ENCODE results near the gene RPGRIP1L.

DNA sequence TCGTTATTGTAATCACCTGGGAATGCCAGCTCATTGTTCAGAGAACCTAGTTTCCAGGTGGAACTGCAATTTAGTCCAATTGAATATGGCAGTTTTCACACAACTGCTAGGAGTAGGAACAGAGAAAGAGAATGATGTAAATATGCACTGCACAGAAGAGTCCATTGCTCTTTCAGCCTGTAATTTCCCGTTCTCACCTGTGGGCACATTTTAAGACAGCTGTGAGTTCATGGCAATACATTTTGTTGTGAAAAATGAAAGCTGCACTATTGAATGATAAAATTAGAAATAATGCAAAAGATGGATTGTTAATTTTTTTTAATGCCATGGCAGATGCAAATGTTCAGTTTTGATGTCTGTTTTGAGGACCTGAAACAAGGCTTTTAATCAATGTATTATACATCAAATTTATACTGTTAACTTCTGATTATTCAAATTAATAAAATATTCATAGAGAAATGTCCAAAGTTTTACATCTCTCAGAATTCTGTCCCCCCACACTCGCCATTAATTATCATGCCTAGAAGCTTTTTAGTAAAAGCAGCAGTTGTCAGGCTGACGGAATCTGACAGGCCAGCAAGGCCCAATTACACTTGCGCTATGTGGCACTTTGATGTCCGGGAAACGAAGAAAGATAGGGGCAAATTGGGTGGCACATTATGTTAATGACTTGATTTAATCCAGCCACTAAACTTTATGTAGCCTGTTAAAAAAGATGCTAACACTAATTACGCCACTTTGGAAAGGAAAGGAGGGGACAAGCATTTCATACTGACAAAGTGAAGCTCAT, 72.2 kb downstream of the RPGRIP1L start:
- TF ChIP-seq CTCF (conservative IDR thresholded peaks at IDR 0.05 in 1 of 2, IDR thresholded peaks at IDR 0.05 in 1 of 2; ENCODE audit: low read depth in 1 of 2, low read length in 2 of 2) (no peak), EZH2 (IDR thresholded peaks at IDR 0.05; ENCODE audit: low read length, missing control alignments) (no peak)

Measured in fibroblast of lung (primary cell).